ENCODE results near the gene KATNB1. TPM values are rescaled to one million over a fixed set of nuclear protein-coding genes. Genes with fewer than 3 reads are reported as not detected.

The KATNB1 gene
- total RNA-seq, 1 experiment from 2014 or later, result 32.2 TPM

GRCh38 chr16:57757326-57757786, 21.8 kb downstream of the KATNB1 start:
- H3K9me2 ChIP-seq (ENCODE audit: insufficient read depth), result no peaks in the 10 kb centered on the region
- H3K4me1 ChIP-seq (ENCODE audit: control insufficient read depth in 1 of 2, insufficient read depth in 2 of 2, low read length in 2 of 2), result peaks cover 0 to 3% of the 10 kb centered on the region in 2 experiments; a peak in 1 of 4 replicates
- ChIA-PET POLR2A (no interaction called here), RAD21 (ENCODE audit: low non-redundant PET in 1 of 2, low total read pairs in 2 of 2, uncharacterized antibody in 2 of 2, unreplicated experiment in 2 of 2) (interaction anchor here in 1 of 2 experiments (1.7 kb wide), 1 partner anchor 106 kb away, joined by 5 read pairs; no protein-coding TSS in a partner anchor), CTCF (interaction anchor here (1.3 to 3.2 kb wide), 2 partner anchors 106 to 181 kb away, joined by 4 to 18 read pairs; no protein-coding TSS in a partner anchor)
- no peak overlapping the region for H3K4me3 ChIP-seq (replicated peaks in 1 of 2; ENCODE audit: low read depth in 1 of 2, low read length in 2 of 2)
- BruUV-seq (replicated peaks), result no TSS peak
- no peaks in the 10 kb centered on the region for H3K27me3 ChIP-seq (ENCODE audit: insufficient read depth, low read length)
- 0 out of 4 replicates have a peak, but pooled peaks cover 0 to 2% of the 10 kb centered on the region in 2 experiments for H3K36me3 ChIP-seq (ENCODE audit: control insufficient read depth in 1 of 2, insufficient read depth in 2 of 2, low read length in 2 of 2)
- DNase-seq (ENCODE audit: low read depth, low spot score), result no peak
- peak; percentile 96 for ATAC-seq
- H3K9me3 ChIP-seq (ENCODE audit: control insufficient read depth in 1 of 2, insufficient read depth in 1 of 2, low read depth in 1 of 2, low read length in 2 of 2), result no peaks in the 10 kb centered on the region
- intact Hi-C loops (cut with micrococcal nuclease), result loop anchor here (1.0 to 10.0 kb wide), 3 partner anchors 106 to 237 kb away; no protein-coding TSS in a partner anchor
- H3K79me2 ChIP-seq (ENCODE audit: insufficient read depth, low read length), result no peaks in the 10 kb centered on the region
- H3K4me2 ChIP-seq (ENCODE audit: low read length), result no peak overlapping the region
- no peak for TF ChIP-seq YY1 (IDR thresholded peaks at IDR 0.05; ENCODE audit: extremely low read depth, insufficient replicate concordance, low read depth, low read length)
- no peak for TF ChIP-seq JUND (IDR thresholded peaks at IDR 0.05)
- TF ChIP-seq POLR2A (IDR thresholded peaks at IDR 0.05; ENCODE audit: borderline replicate concordance, extremely low read depth, insufficient read depth, insufficient read length), result no peak
- peak; percentile 92 to 97 (median 93) for TF ChIP-seq CTCF (IDR thresholded peaks at IDR 0.05 in 2 of 3, conservative IDR thresholded peaks at IDR 0.05 in 1 of 3; ENCODE audit: borderline replicate concordance in 1 of 3, insufficient read depth in 1 of 3, low read depth in 2 of 3, low read length in 2 of 3)
- no peak for TF ChIP-seq ZNF274 (IDR thresholded peaks at IDR 0.05; ENCODE audit: low read depth, low read length)
- peak; percentile 99 for TF ChIP-seq RAD21 (IDR thresholded peaks at IDR 0.05; ENCODE audit: low read depth)
- peak; percentile 19; the same call in 1 of the 2 replicates for TF ChIP-seq POLR2AphosphoS5 (IDR thresholded peaks at IDR 0.05; ENCODE audit: low read depth, low read length)
- no peak for TF ChIP-seq SRF (IDR thresholded peaks at IDR 0.05; ENCODE audit: low read depth)
- no peak for TF ChIP-seq ATF3 (IDR thresholded peaks at IDR 0.05)
- no peak for TF ChIP-seq SP1 (IDR thresholded peaks at IDR 0.05; ENCODE audit: low read depth)
- no peak for TF ChIP-seq ZFX (IDR thresholded peaks at IDR 0.05)
- TF ChIP-seq ZBTB33 (IDR thresholded peaks at IDR 0.05; ENCODE audit: extremely low read depth, insufficient replicate concordance, low read length), result no peak
- no peak for TF ChIP-seq REST (IDR thresholded peaks at IDR 0.05; ENCODE audit: low read depth)
- H3K9ac ChIP-seq (ENCODE audit: low read length), result no peak overlapping the region
- no peak overlapping the region for H3K27ac ChIP-seq (ENCODE audit: low read depth, low read length)
- H4K20me1 ChIP-seq (ENCODE audit: insufficient read depth), result no peaks in the 10 kb centered on the region
- H2AFZ ChIP-seq (ENCODE audit: low read depth, low read length, poor library complexity, severe bottlenecking), result no peak overlapping the region
